Epithelial cell of prostate (primary cell): ENCODE data around the gene SETD3.

ENCODE experiments used
- DNase-seq: peaks from one replicate; pipeline ENCODE4 v3.0.0-alpha.2; 2011; ENCODE audit warnings: low read depth, low spot score
- H3K27ac ChIP-seq: fragments of 450-650 bp; 2 replicates; pipeline ENCODE4 v1.5.1; 2017; ENCODE audit warnings: mild to moderate bottlenecking

The SETD3 gene

DNA sequence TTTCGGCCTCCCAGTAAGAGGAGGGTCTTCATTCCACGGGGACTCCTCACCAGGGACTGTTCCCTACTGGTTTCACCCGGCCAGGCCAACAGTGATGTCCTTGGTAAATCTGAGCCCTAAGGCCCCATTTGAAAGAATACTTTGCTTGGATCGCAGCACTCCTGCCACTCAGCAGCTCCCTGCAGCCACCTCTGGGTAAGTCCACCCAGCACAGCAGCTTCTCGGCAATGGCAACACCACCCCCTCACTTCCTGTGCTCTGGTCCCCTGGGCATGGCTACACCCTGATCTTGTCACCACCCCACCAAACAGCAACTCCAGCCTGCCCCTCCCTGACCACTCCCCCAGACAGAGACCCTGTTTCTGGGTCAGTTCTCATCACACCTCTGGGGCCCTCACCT is 100.3 kb downstream of the SETD3 start:
- no peak for DNase-seq
- H3K27ac ChIP-seq = no peak overlapping the region

DNA sequence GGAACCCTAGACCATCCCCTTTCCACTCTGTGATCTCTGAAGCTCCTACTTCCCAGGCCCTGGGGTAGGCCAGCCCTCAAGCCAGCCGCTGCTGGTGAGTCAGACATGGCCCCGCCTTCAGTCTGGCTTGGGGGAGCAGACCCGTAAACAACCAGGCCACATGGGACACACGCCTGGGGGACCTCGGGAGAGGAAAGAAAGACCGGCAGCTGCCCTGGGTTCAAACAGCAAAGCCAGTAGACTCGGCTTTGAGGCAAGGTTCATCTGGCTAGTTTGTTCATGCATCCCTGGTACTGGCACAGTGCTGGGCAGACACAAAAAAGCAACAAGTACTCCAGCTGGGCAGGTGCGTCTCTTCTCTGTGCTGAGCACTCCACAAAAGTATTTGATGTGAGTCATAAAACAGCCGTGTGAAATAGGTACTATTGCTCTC is 101.9 kb downstream of the SETD3 start:
- peak; percentile 75 for DNase-seq

DNA sequence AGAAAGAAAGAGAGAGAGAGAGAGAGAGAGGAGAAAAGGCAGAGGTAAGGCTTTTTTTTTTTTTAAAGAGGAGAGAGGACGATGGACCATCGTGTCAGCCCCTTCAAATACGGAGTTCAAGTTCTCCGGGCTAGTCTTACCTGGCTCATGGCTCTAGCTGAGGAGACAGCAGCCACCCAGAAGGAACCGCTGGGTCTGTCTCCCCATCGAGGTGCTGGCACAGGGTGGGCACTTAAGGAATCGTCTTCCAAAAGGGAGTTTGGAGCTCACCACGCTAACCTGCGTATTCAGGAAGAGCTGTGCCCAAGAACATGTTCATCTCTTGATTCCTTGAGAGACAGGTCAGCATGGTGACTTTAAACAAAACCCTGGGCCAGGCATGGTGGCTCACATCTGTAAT is 102.7 kb downstream of the SETD3 start:
- DNase-seq = no peak
- peak overlapping the region; percentile 43 for H3K27ac ChIP-seq

More for the DNA sequence above, 101.9 kb downstream of the SETD3 start:
- peak overlapping the region; percentile 43 for H3K27ac ChIP-seq

DNA sequence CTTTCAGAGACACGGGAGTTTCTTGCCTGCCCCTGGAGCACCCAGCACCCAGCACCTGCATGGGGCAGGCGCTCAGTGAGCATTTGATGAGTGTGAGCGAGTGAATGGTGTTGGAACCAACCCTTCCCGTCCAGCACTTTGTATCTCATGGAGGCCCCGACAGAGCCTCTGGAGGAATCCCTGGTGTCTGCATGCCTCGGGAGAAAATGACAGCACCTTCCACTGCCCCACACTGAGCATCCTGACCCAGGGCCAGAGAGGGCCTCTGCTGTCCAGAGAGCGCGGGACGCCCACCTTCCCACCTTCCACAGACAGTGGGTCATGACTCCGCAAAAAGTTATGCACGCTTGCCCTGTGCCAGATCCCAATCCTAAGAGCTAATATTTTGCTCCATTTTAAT is 105.7 kb downstream of the SETD3 start:
- no peak for DNase-seq
- no peak overlapping the region for H3K27ac ChIP-seq

DNA sequence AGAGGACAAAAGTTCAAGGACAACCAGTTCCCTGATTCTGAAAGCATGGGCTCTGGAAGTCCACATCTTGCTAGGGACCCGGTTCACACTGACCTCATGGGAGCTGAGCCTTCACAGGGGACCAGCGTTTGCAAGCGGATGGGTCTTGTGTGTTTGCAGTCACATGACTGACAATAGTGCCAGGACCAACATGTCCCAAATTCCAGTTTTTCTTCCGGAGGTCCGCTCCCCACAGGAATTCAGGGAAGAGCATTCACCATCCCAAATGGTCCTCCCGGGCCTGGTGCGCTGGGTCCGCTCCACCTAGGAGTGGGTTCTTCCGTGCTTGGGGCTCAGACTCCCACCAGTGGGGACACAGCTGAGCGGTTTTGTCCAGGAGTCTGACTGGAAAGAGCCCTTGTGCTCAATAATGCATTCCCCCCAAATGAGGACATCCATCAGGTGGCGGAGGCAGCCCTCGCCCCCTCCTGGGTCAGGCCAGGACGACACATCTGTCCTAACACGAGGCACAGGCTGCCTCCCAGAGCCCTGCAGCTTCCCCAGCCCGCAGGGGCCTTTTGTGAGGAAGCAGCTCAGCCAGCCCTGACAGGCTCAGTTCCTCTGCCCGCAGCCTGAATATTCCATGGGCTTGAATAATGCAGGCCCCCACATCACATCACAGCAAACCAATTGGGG is 116.9 kb downstream of the SETD3 start:
- no peak for DNase-seq
- H3K27ac ChIP-seq = no peak overlapping the region

DNA sequence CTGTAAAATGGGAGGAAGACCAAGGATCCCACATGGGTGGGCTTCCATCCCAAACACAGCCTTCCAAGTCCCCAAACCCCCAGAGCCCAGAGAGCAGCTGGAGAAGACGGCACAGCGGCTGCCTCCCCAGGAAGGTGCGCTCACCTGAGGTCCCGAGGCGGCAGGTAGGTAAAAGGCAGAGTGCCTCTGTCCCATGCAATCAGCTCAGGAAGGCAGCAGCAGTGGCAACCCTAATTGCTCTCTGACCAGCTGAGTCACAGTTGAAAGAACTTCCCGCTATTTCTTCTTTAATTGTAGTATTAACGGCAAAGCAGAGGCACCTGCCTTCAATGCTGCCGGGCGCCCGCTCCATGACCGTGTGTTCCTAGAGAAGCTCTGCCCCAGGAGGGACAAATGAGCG is 117.6 kb downstream of the SETD3 start:
- no peak overlapping the region for H3K27ac ChIP-seq
- DNase-seq = no peak

DNA sequence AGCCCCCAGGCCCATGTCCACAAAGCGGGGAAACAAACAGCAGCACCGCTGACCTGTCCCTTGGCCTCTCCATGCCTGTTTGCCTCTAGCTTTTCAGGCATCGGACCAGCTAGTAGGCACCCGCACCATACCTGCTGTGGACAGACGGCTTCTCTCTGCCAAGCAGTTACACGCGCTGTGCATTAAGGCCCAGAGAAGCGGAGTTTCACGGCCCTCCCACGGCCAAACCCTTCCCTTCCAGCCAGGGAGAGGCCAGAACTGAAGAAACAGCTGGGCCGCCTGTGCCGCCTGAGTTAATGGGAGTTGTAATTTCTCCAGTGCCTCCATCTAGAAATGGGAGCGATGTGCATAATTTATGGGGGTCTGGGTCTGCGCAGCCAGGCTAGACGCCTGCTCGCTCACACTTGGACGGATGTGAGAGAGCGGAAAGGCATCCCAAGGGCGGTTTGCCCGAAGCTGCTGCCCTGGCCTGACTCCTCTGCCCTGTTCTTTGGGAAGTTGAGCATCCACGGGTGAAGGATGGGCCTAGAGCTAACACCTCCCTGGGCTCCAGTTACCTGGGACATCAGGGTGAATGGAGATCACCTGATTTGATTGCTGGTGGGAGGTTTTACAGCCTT is 119.0 kb downstream of the SETD3 start:
- DNase-seq = no peak
- H3K27ac ChIP-seq = no peak overlapping the region

DNA sequence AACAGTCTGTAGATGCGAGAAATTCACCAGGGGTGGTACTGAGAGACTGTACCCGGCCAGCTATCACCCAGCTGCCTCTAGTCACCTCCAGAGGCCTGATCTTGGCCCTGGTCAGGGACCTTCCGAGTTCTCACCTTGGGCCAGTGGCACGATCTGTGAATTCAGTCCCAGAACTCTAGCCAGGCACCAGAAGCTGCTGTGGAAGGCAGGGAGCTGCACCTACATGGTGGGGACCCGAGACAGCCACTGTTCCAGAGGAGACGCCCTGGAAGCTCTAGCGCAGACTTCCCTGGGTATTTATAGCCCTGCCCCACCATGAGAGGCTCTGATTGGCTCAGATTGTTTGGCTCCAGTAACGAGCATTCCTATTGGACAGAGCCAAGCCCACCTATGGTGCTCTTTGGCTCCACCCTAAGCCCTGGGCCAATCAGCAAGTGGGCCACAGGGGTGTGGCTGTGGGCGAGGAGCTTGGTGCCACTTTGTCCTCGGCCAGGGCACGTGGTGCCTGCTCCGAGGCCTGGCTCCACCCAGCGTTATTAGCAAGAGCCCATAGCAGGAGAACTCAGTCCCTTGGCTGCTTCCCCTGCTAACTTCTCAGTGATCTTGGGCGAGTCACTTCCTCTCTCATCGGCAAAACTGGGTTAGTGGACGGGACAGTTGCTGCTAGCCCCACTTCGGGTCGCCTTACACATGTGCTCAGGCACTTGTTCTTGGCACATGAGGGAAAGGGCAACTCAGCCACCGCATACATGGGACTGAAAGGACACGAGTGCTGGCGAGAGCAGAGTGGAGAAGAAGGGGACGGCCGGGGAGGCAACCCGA is 119.7 kb downstream of the SETD3 start:
- H3K27ac ChIP-seq = no peak overlapping the region
- DNase-seq = no peak

DNA sequence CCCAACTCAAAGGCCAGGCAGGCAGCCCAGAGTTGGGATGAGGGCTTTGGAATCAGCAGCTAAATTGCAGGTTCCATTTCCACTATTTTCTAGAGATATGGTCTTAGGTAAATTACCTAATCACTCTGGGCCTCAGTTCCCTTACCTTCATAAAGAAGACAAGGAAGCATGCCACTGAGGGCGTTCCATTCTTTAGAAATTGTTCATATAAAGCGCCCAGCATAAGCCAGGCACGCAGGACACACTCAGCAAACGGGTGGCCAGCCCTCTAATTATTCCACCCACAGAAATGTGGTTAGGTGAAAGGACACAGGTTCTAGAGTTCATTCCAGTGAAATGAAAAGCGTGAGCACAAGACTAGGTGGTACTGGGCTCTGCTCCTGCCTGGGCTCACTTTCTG is 120.8 kb downstream of the SETD3 start:
- DNase-seq = no peak
- H3K27ac ChIP-seq = no peak overlapping the region

DNA sequence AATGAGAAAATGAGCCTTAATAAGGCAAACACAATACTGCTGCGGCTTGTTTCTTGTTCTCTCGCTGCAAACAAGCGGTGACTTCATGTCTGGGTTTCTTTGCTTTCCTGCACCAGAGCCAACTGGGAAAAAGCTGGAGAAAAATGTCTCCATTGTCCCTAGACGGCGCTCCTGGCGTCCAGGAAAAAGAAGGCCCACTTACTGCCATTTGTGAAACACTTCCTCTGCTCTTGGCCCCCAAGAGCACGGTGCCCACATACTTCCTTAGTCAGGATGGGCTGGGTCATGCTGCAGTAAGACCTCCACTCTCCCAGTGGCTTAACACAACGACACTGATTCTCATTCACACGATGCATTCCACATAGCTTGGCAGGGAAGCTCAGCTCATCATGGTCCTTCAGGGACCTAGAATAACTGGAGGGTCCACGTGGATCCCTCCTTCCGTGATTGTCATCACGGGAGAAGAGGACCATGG is 122.7 kb downstream of the SETD3 start:
- no peak overlapping the region for H3K27ac ChIP-seq
- DNase-seq = no peak

DNA sequence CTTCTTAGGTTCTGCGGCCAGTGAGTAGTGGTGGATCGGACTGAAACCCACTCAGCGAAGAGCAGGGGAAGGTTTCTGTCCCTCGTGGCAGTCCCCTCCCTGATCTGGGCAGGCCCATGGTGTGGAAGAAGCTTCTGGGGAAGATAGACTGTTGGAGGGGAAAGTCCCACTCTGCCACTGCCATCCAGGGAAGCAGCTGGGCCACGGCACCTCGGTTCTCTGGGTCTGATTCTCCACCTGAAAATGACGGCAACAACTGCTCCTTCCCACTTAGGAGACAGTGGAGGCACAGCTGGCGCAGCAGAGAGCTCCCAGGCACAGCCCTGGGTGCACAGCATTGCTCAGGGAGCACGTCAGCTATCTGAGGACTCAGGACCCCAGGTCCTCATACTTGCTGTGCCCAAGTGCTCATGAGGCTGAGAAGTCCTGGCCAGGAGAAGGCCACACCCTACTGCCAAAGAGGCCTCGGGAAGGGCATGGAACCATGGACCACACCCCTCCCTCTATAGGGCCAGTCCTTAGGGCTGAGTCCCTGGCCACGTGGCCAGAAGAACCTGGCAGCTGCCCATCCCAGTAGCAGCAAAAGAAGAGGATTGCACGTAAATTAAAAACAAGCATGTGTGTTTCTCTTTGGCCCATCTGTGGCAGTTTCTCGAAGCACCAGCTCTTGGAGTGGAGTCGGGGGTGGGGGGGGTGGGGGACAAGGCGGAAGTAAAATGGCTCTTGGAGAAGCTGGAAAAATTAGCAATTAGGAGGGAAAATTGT is 123.3 kb downstream of the SETD3 start:
- H3K27ac ChIP-seq = no peak overlapping the region
- DNase-seq = no peak

DNA sequence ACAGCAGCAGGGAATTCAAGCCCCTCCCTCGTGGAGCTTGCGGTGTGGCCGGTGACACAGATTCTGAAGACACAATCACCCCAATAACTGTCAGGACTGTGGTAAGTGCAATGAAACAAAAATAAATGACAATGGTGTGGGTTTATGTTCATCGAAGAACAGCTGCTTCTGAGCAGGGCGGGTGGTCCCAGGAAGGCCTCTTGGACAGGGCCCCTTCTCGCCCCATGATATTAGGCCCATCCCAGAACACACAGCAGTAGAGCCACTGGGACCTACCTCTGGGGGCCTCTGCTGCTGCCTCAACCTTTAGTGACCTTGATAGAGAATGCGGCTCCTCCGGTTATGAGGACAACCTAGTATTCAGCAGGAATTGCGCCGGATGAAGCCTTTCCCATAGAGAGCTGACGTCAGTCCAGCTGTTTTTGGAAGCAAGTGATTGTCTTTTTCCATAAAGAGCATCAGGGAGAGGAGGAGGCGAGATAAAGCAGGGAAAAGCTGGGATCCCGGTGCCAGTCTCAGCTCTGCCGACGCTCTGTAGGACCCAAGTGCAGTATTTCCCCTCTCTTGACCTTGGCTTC is 124.5 kb downstream of the SETD3 start:
- no peak overlapping the region for H3K27ac ChIP-seq
- DNase-seq = no peak

DNA sequence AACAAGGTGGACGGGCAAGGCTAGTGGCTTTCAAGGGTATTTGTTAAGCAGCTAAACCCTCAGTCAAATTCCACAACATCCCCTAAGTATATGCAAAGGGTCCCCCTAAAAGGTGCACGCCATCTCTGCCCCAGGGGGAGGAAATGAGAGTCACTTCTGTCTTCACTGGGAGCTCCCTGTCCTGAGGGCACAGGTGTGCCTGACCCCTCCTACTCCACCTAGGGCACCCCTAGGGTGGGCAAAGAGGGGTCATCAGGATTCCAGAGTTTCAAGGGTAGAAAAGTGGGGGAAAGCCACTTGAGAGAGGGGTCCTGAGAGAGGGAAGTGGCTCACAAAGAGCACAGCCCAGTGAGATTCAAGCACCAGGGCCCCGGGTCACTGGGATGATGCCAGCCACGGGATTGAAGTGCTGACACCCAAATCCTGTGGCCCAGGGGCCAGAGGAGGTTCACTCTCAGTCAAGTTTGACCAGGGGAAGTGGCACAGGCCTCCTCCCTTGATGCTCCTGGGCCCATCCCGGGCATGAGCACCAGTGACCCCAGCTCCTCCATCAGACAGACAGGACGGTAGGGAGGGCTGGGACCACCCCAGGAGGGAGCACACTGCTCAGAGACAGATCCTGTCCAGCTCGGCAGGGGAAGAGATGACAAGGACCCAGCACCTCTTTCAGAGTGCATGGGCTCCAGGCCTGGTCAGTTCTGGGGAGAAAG is 126.3 kb downstream of the SETD3 start:
- no peak for DNase-seq

DNA sequence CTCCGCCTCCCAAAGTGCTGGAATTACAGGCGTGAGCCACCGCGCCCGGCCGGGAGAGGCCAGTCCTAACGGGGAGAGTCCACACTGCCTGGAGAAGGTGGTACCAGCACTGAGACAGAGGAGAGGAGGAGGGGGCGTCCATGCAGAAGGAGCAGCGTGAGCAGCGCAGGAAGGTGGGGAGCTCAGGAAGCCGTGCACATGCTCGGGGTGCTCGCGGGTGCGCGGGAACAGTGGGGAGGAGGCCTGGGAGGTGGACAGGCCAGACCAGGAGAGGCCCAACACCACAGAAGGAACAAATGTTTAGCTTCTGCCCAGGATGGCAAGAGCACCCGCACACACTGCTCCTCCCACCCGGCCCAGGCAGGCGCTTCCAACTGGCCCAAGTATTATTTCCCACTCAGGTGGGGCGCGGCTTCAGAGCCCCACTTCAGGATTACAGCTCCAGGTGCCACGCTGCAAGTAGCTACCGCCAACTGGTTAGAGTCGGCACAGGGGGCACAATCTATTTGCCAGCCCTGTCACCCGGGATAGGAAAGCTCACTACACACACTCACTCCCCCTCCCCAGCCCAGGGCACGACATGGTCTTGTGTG is 127.9 kb downstream of the SETD3 start:
- DNase-seq = no peak
- H3K27ac ChIP-seq = no peak overlapping the region

More for the DNA sequence above, 126.3 kb downstream of the SETD3 start:
- no peak overlapping the region for H3K27ac ChIP-seq

DNA sequence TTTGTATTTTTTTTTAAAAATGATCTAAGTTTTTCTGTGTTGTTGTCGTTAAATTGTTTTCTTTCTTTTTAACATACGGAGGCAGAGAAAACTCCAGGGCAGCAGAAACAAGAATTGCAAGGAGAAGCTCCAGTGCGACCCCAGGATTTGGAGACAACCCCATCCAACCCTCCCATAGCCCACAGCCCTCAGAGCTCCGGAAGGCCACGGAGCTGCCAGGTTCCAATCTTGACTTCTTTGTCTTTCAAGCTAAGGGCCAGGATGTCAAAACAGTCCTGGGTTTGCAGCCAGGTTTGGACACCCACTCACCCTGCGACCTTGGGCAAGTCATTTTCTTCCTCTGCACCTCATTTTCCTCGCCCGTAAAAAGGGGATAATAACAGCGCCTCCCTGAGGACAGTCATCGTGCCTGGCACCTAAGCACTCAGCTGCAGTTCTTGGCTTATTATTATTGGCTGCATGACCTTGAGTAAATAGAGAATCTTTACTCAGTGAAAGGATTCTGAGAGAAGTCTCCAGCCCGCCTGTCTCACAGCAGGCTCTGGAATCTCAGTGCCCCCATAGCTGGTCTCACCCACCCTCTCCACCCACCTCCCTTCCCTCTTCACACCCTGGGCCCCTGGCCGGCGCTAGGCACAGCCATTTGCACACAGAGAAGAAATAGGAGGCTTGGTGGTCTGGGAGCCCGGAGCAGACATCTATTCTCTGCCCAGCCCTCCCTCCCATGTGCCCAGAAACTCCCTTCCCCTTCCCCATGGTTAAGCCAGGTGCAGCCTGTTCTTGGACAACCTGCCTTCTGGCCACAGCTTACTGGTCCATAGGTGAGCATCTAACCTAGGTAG is 129.3 kb downstream of the SETD3 start:
- no peak overlapping the region for H3K27ac ChIP-seq
- no peak for DNase-seq

DNA sequence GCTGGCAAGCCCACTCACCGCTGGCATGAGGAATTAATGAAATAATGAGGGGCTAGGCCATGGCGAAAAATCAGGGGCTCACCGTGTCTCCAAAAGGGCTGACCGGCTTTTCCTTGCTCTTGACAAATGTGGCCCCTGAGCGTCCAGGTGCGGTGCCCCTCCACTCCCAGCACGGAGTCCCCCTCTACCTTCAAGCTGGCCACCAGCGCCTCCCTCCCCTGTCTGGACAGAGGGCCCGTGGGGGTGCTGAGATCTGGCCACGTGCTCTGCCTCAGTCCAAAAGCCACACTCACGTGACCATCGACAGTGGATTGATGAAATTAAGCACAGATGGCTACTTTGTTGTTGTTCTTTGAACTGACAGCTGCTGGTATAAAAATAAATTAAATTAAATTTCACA is 129.9 kb downstream of the SETD3 start:
- no peak for DNase-seq
- no peak overlapping the region for H3K27ac ChIP-seq

DNA sequence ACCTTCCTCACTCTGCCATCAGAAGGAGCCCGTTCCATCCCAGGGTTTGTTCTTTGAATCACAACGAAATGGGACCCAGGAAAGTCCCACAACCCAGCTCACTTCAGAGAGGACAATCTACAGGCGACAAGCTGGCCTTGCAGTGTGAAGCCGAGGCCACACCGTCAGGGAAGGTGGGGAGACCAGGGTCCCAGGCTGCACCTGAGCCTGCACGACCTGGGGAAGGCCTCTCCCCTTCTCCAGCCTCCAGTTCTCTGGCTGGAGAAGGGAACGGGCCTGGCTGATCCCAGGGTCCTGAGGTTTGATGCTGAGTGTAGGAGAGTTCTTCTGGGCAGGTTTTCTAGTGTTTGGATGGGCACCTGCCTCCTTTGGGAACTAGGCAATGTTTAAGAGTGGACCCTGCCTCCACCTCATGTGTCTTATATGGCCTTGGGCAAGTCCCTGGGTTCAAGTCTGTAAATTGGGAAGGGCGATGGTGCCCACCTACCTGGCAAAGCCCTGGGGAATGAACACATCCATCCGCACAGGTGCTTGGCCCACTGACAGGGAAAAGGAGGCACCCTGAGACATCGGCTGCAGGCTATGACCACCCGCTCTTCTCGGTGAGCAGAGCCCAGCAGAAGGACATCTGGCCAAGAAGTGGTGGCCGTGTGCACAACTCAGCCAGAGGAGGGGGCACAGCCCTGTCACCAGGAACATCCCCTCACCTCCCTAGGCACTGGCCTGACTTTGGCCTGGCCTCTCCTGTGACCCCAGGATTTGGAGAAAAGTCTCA is 130.8 kb downstream of the SETD3 start:
- no peak for DNase-seq
- H3K27ac ChIP-seq = no peak overlapping the region
